ENCODE results near the gene PPAT.

DNA sequence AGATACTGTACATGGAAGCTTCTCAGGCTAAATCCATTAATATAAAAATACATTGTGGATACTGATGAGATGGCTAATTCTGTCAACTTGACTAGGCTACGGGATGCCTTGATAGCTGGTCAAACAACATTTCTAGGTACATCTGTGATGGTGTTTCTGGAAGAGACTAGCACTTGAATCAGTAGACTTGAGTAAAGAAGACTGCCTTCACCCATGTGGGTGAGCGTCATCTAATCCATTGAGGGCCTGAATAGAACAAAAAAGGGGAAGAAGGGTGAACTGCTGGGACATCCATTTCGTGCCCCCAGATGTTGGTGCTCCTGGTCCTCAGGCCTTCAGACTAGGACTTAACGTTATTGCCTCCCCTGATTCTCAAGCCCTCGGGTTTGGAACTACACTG is 28.3 kb upstream of the PPAT start:
- no peak for TF ChIP-seq CTCF (conservative IDR thresholded peaks at IDR 0.05; ENCODE audit: low read depth, low read length)
- no peak for TF ChIP-seq EZH2 (IDR thresholded peaks at IDR 0.05; ENCODE audit: low read length, unreplicated experiment)
